ENCODE results near the gene CNNM1. TPM values are rescaled to one million over a fixed set of nuclear protein-coding genes. Genes with fewer than 3 reads are reported as not detected.

Gene CNNM1
- total and polyA plus RNA-seq, 4 donors = 0.15 to 0.52 (median 0.19) TPM

DNA sequence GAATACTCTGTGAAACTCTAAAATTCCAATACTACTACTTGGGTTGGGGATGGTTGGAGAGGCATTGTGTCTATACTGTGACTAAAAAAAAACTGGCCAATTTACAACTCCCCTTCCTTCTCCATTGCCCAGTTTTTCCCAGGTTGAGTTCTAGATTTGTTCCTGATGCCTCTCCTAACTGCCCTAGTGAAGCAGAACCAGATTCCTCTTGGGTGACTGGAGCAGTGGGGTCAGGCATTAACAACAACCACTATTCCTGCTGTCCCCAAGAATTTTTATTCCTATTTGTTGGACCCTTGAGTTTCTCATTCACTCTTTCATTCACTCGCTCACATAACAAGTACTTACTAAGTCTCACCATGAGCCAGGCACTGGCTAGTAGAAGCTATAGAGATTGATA, 95.5 kb downstream of the CNNM1 start:
- H3K4me3 ChIP-seq = no peak overlapping the region
- H3K27me3 ChIP-seq (ENCODE audit: control insufficient read depth in 3 of 3, insufficient read depth in 3 of 3, low read length in 2 of 3) = no peaks in the 10 kb centered on the region
- no peak for ATAC-seq (ENCODE audit: insufficient read depth, low FRiP score)
- no peak overlapping the region for H3K27ac ChIP-seq (ENCODE audit: low read depth in 1 of 2, low read length in 1 of 2)
- peaks cover 9 to 19% (median 13%) of the 10 kb centered on the region in 4 donors for H3K36me3 ChIP-seq (ENCODE audit: control insufficient read depth in 4 of 4, insufficient read depth in 4 of 4, low read length in 4 of 4)
- H3K9ac ChIP-seq (ENCODE audit: insufficient read depth in 1 of 2, low read length in 2 of 2) = no peak overlapping the region
- no peaks in the 10 kb centered on the region for H3K9me3 ChIP-seq (ENCODE audit: control insufficient read depth in 4 of 4, insufficient read depth in 3 of 4, low read length in 3 of 4)
- H3K4me1 ChIP-seq (ENCODE audit: control insufficient read depth in 5 of 5, insufficient read depth in 5 of 5, low read length in 5 of 5) = peaks cover 0 to 17% (median 1%) of the 10 kb centered on the region in 5 donors
- no peak for DNase-seq
- 100% methylated on average over 1 of the region's 1 CpG for WGBS, 2 donors
- TF ChIP-seq, protein P1, sequence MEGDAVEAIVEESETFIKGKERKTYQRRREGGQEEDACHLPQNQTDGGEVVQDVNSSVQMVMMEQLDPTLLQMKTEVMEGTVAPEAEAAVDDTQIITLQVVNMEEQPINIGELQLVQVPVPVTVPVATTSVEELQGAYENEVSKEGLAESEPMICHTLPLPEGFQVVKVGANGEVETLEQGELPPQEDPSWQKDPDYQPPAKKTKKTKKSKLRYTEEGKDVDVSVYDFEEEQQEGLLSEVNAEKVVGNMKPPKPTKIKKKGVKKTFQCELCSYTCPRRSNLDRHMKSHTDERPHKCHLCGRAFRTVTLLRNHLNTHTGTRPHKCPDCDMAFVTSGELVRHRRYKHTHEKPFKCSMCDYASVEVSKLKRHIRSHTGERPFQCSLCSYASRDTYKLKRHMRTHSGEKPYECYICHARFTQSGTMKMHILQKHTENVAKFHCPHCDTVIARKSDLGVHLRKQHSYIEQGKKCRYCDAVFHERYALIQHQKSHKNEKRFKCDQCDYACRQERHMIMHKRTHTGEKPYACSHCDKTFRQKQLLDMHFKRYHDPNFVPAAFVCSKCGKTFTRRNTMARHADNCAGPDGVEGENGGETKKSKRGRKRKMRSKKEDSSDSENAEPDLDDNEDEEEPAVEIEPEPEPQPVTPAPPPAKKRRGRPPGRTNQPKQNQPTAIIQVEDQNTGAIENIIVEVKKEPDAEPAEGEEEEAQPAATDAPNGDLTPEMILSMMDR (IDR thresholded peaks at IDR 0.05; ENCODE audit: control extremely low read depth, extremely low read depth) = no peak

DNA sequence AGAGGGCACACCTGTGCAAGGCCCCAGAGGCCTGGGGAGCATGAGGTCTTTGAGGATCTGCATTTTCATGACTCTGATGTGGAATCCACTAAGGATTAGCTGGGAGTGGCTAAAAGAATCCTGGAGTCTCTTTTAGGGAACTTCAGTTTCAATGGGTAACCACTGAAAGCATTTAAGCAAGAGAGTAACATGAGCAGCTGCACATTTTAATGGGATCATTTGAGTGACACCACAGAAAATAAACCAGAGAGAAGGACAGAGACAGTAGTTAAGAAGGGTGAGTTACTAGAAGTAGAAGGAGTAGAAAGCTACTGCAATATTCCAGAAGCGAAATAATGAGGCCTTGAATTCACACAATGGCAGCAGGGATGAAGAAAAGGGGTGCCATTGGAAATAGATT, 96.0 kb downstream of the CNNM1 start:
- WGBS, 2 donors = 97% methylated on average over 1 of the region's 1 CpG
- Histone ChIP-seq H3K9ac (ENCODE audit: insufficient read depth in 1 of 2, low read length in 2 of 2) (no peak overlapping the region), H3K27me3 (ENCODE audit: control insufficient read depth in 3 of 3, insufficient read depth in 3 of 3, low read length in 2 of 3) (no peaks in the 10 kb centered on the region), H3K36me3 (ENCODE audit: control insufficient read depth in 4 of 4, insufficient read depth in 4 of 4, low read length in 4 of 4) (peaks cover 9 to 13% (median 10%) of the 10 kb centered on the region in 4 donors), H3K27ac (ENCODE audit: low read depth in 1 of 2, low read length in 1 of 2) (no peak overlapping the region), H3K4me1 (ENCODE audit: control insufficient read depth in 5 of 5, insufficient read depth in 5 of 5, low read length in 5 of 5) (peaks cover 0 to 17% (median 4%) of the 10 kb centered on the region in 5 donors), H3K9me3 (ENCODE audit: control insufficient read depth in 4 of 4, insufficient read depth in 3 of 4, low read length in 3 of 4) (no peaks in the 10 kb centered on the region), H3K4me3 (no peak overlapping the region)
- DNase-seq = no peak
- no peak for ATAC-seq (ENCODE audit: insufficient read depth, low FRiP score)
- TF ChIP-seq, protein P1 (IDR thresholded peaks at IDR 0.05; ENCODE audit: control extremely low read depth, extremely low read depth) = no peak

DNA sequence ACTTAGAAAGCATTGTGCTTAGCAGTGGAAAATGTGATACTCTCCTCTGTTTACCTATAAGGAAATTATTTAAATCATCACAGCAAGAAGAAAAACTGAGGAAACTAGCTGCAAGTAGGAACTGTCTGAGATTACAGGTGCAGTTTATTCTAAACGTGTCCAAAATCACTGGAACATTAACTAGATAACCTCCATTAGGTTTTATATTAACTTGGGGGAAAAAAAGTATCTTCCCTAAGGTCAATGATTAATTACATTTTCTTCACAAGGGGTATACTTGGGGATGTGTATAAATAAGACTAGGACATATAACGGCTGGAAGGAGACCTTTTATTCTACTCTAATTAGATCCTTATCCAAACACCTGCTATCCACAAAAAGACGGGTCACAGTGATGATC, 97.5 kb downstream of the CNNM1 start:
- no peak for ATAC-seq (ENCODE audit: insufficient read depth, low FRiP score)
- peaks cover 4 to 12% (median 8%) of the 10 kb centered on the region in 4 donors for H3K36me3 ChIP-seq (ENCODE audit: control insufficient read depth in 4 of 4, insufficient read depth in 4 of 4, low read length in 4 of 4)
- no peak for DNase-seq
- H3K4me3 ChIP-seq = no peak overlapping the region
- H3K9me3 ChIP-seq (ENCODE audit: control insufficient read depth in 4 of 4, insufficient read depth in 3 of 4, low read length in 3 of 4) = no peaks in the 10 kb centered on the region
- no peaks in the 10 kb centered on the region for H3K27me3 ChIP-seq (ENCODE audit: control insufficient read depth in 3 of 3, insufficient read depth in 3 of 3, low read length in 2 of 3)
- no peak overlapping the region for H3K9ac ChIP-seq (ENCODE audit: insufficient read depth in 1 of 2, low read length in 2 of 2)
- no peak overlapping the region for H3K27ac ChIP-seq (ENCODE audit: low read depth in 1 of 2, low read length in 1 of 2)
- TF ChIP-seq, protein P1 (IDR thresholded peaks at IDR 0.05; ENCODE audit: control extremely low read depth, extremely low read depth) = no peak
- peaks cover 0 to 13% (median 4%) of the 10 kb centered on the region in 5 donors for H3K4me1 ChIP-seq (ENCODE audit: control insufficient read depth in 5 of 5, insufficient read depth in 5 of 5, low read length in 5 of 5)
- WGBS, 2 donors = 75 to 88% methylated on average over 3 of the region's 3 CpGs

All from lung (tissue), 12 donors.